Keratinocyte (primary cell): Measurements from ENCODE around the gene SNX20. TPM values are rescaled to one million over a fixed set of nuclear protein-coding genes. Genes with fewer than 3 reads are reported as not detected.

Experiments
- DNase-seq: peaks from one replicate; pipeline ENCODE4 v3.0.0-alpha.2; 2011; ENCODE audit warnings: low read depth, missing footprints, low spot score
- FAIRE-seq: peaks from 2 replicates; lab custom pipeline; 2011; peaks lifted over from hg19 to GRCh38; lab: Jason Lieb, UNC
- H2AFZ ChIP-seq: 2 replicates; pipeline ENCODE4 v1.6.0; 2012; ENCODE audit warnings: low read length, control low read depth, inconsistent platforms; ENCODE audit not compliant: control insufficient read depth
- H3K27ac ChIP-seq: 2 replicates; pipeline ENCODE4 v1.5.1; 2011; ENCODE audit warnings: low read length; ENCODE audit not compliant: control insufficient read depth, insufficient read depth
- H3K27me3 ChIP-seq: 3 replicates; pipeline ENCODE4 v1.6.0; 2011; ENCODE audit warnings: low read length; ENCODE audit not compliant: control insufficient read depth, insufficient read depth; ENCODE audit errors: extremely low read depth
- H3K36me3 ChIP-seq, 2 experiments: 2 replicates in 1 of 2; 3 replicates in 1 of 2; pipeline ENCODE4 v1.5.1; 2011; ENCODE audit warnings: low read length in 2 of 2, mild to moderate bottlenecking in 1 of 2; ENCODE audit not compliant: control insufficient read depth in 2 of 2, insufficient read depth in 2 of 2; ENCODE audit errors: extremely low read depth in 1 of 2
- H3K4me1 ChIP-seq: 3 replicates; pipeline ENCODE4 v1.5.1; 2011; ENCODE audit warnings: low read length; ENCODE audit not compliant: control insufficient read depth, insufficient read depth; ENCODE audit errors: extremely low read depth
- H3K4me2 ChIP-seq: 3 replicates; pipeline ENCODE4 v1.6.0; 2011; ENCODE audit warnings: low read depth, low read length; ENCODE audit not compliant: control insufficient read depth, insufficient read depth; ENCODE audit errors: extremely low read depth
- H3K4me3 ChIP-seq, 3 experiments: fragments of 200-600 bp in 1 of 3; sonication (generic) in 1 of 3; 2 replicates in 2 of 3; 3 replicates in 1 of 3; pipeline ENCODE4 v1.5.1; 2011 to 2016; ENCODE audit warnings: low read length in 3 of 3, mild to moderate bottlenecking in 3 of 3, control low read depth in 2 of 3, inconsistent platforms in 1 of 3, low read depth in 1 of 3, mixed read lengths in 1 of 3, mixed run types in 1 of 3, moderate library complexity in 1 of 3; ENCODE audit not compliant: control insufficient read depth in 2 of 3, insufficient read depth in 2 of 3; ENCODE audit errors: extremely low read depth in 1 of 3
- H3K79me2 ChIP-seq: 2 replicates; pipeline ENCODE4 v1.6.0; 2012; ENCODE audit warnings: low read length; ENCODE audit not compliant: control insufficient read depth, insufficient read depth
- H3K9ac ChIP-seq: 3 replicates; pipeline ENCODE4 v1.6.0; 2011; ENCODE audit warnings: low read length; ENCODE audit not compliant: control insufficient read depth, insufficient read depth; ENCODE audit errors: extremely low read depth
- H3K9me1 ChIP-seq: 3 replicates; pipeline ENCODE4 v1.6.0; 2011; ENCODE audit warnings: low read length; ENCODE audit not compliant: control insufficient read depth, insufficient read depth; ENCODE audit errors: extremely low read depth
- H3K9me3 ChIP-seq: 2 replicates; pipeline ENCODE4 v1.5.1; 2012; ENCODE audit warnings: low read depth, low read length; ENCODE audit not compliant: control insufficient read depth
- H4K20me1 ChIP-seq: 3 replicates; pipeline ENCODE4 v1.6.0; 2011; ENCODE audit warnings: low read length; ENCODE audit not compliant: control insufficient read depth, insufficient read depth; ENCODE audit errors: extremely low read depth
- CTCF ChIP-seq, 3 experiments: IDR thresholded peaks in 1 of 3; conservative IDR thresholded peaks in 1 of 3; optimal IDR thresholded peaks in 1 of 3; 2 replicates in 2 of 3; 3 replicates in 1 of 3; pipeline versions ENCODE3 to v1.5.1; 2011; ENCODE audit warnings: low read length in 3 of 3, mild to moderate bottlenecking in 3 of 3, moderate library complexity in 2 of 3, control low read depth in 1 of 3, inconsistent platforms in 1 of 3; ENCODE audit not compliant: insufficient read depth in 2 of 3; ENCODE audit errors: extremely low read depth in 1 of 3
- EZH2 ChIP-seq: IDR thresholded peaks from one replicate; pipeline ENCODE4 v1.6.1; 2012; ENCODE audit warnings: inconsistent platforms, mild to moderate bottlenecking, low read length, moderate library complexity
- dilution Hi-C: fragments of 300-500 bp; cut with MboI; formaldehyde crosslinking; loops from one replicate; pipeline ENCODE4 v1.7.0; 2020; ENCODE audit warnings: low sequenced_read_pairs; ENCODE audit not compliant: extremely low pct_ligation_motif_present
- polyA plus RNA-seq, 5 experiments: library from polyadenylated mRNA; depleted of rRNA in 3 of 5; stranded (reverse) in 3 of 5; stranded (forward) in 1 of 5; unstranded in 1 of 5; fragments of >200 nt; gene quantifications; 1 replicate in 1 of 5; 2 replicates in 3 of 5; 3 replicates in 1 of 5; pipeline versions ENCODE4 v1.2.1 to v1.2.3, GENCODE V29; 2011 to 2012; ENCODE audit warnings: missing spikeins in 2 of 5, low read depth in 1 of 5, low replicate concordance in 1 of 5

SNX20 gene
- polyA plus RNA-seq, 1 donor (not counting 4 experiments of a cell fraction or from before 2014, with no cell fraction given): not detected

DNA sequence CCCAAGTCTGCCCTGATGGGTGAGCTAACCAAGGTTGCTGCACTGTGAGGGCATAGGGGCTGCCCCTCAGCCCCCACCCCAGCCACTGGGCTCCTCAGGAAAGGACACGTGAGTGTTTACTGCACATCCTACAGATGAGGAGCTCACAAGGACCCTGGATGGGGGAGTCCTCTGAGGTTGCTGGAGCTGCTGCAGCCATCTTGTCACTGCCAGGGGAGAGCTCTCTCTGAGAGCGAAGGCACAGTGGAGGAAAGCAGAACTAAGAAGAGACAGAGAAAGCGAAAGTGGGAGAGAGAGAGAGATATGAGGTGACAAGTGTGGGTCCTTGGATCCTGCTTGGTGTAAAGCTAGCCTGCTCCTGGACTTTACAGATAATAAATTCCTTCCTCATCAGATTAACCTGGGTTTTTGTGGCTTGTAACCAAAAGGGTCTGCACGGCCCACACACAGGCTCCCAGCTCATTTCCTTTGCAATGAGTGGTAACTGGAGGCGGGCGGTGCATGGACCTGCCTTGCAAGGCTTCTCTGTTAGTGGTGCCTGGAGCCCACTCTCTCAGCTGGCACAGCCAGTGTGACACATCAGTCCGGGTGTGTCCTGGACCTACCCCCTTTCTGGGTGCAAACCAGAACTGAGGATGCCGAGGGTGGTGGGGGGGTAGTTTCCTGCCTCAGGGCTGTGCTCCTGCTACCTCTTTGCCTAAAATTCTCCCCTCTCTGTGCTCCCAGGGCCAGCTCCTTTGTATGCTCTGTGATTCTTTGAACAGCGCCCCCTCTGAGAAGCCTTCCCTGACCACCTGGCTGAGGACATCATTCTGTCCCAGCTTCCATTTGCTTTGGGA is 14.2 kb downstream of the SNX20 start:
- no peak overlapping the region for H3K27ac ChIP-seq
- H3K27me3 ChIP-seq: no peaks in the 10 kb centered on the region
- no peak overlapping the region for H3K4me2 ChIP-seq
- no peaks in the 10 kb centered on the region for H3K9me1 ChIP-seq
- H3K9me3 ChIP-seq: peaks cover 1% of the 10 kb centered on the region
- H3K4me1 ChIP-seq: peaks cover 4% of the 10 kb centered on the region
- TF ChIP-seq EZH2 (no peak), CTCF (optimal IDR thresholded peaks at IDR 0.05 in 1 of 3, IDR thresholded peaks at IDR 0.05 in 1 of 3, conservative IDR thresholded peaks at IDR 0.05 in 1 of 3; ENCODE audit: extremely low read depth in 1 of 3, insufficient read depth in 2 of 3, low read length in 3 of 3) (no peak)
- no peak overlapping the region for H3K9ac ChIP-seq
- dilution Hi-C loops: no loop called here
- H3K4me3 ChIP-seq: no peak overlapping the region
- H3K36me3 ChIP-seq: no peaks in the 10 kb centered on the region
- no peak overlapping the region for H2AFZ ChIP-seq
- no peaks in the 10 kb centered on the region for H3K79me2 ChIP-seq
- H4K20me1 ChIP-seq: no peaks in the 10 kb centered on the region
- FAIRE-seq (no peak), DNase-seq (no peak)

DNA sequence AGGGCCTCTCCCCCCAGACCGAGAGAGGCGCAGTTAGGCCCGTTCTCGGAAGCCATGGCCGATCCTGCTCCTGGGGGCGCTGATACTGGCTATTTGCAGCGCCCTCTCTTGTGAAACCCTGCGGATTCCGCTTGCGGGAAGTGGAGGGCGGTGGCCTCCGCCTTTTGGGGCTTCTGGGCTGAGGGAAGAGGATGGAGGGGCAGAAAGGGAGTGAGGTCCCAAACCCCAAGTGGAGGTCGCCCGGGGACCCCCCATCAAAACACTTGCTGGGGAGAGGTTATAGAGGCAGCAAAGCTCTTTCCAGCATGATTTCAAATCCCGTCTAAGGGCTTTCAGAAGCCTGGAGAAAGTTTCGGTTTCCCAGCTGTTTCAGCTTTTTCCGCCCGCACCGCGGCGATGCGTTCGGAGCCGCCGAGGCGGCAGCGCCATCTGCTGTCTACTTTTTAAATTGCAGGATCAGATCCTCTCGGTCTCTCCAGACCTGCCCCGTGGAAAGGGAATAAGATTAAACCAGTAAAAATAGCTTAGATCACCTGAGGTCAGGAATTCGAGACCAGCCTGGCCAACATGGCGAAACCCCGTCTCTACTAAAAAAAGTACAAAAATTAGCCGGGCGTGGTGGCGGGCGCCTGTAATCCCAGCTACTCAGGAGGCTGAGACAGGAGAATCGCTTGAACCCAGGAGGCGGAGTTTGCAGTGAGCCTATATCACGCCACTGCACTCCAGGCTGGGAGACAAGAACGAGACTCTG is 15.8 kb downstream of the SNX20 start:
- FAIRE-seq (peak; percentile 39), DNase-seq (peak; percentile 17)
- H3K79me2 ChIP-seq: no peaks in the 10 kb centered on the region
- peak overlapping the region; percentile 86 for H2AFZ ChIP-seq
- TF ChIP-seq CTCF (optimal IDR thresholded peaks at IDR 0.05 in 1 of 3, IDR thresholded peaks at IDR 0.05 in 1 of 3, conservative IDR thresholded peaks at IDR 0.05 in 1 of 3; ENCODE audit: extremely low read depth in 1 of 3, insufficient read depth in 2 of 3, low read length in 3 of 3) (peak; percentile 73 to 81 (median 77)), EZH2 (no peak)
- H3K4me2 ChIP-seq: peak overlapping the region; percentile 49
- no peaks in the 10 kb centered on the region for H3K9me3 ChIP-seq
- H4K20me1 ChIP-seq: no peaks in the 10 kb centered on the region
- no peaks in the 10 kb centered on the region for H3K36me3 ChIP-seq
- no peaks in the 10 kb centered on the region for H3K27me3 ChIP-seq
- H3K4me3 ChIP-seq: peak overlapping the region; percentile 6 to 40 (median 18)
- dilution Hi-C loops: no loop called here
- H3K4me1 ChIP-seq: peaks cover 4% of the 10 kb centered on the region
- no peaks in the 10 kb centered on the region for H3K9me1 ChIP-seq
- H3K27ac ChIP-seq: peak overlapping the region; percentile 33
- peak overlapping the region; percentile 57 for H3K9ac ChIP-seq
